B cell (primary cell): ENCODE results near the gene EHBP1. TPM values are rescaled to one million over a fixed set of nuclear protein-coding genes. Genes with fewer than 3 reads are reported as not detected.

Source experiments
- ATAC-seq: fragments of 200-7000 bp; cut with Tn5 transposase; one replicate; pipeline ENCODE4 v1.10.0; 2021; ENCODE audit warnings: low read depth, mild to moderate bottlenecking, moderate number of reproducible peaks, moderate library complexity
- CTCF ChIA-PET: fragments of 350-600 bp; sonication (Branson Sonifier 250); formaldehyde crosslinking; loops from one replicate; lab custom pipeline; 2021; ENCODE audit warnings: antibody characterized with exemption, inconsistent platforms; lab: Charles Lee
- POLR2A ChIA-PET: fragments of 350-600 bp; sonication (Branson Sonifier 250); formaldehyde crosslinking; loops from one replicate; lab custom pipeline; 2021; ENCODE audit warnings: antibody characterized with exemption; lab: Charles Lee
- DNase-seq: peaks from one replicate; pipeline ENCODE4 v3.0.0; 2013
- H2AFZ ChIP-seq: 2 replicates; pipeline ENCODE4 v1.6.1; 2012; ENCODE audit warnings: mild to moderate bottlenecking, low read depth, low read length; ENCODE audit not compliant: insufficient read depth, poor library complexity, severe bottlenecking
- H3K27ac ChIP-seq, 2 donors: 1 replicate in 1 of 2; 2 replicates in 1 of 2; pipeline ENCODE4 v1.5.1; 2012 to 2013; ENCODE audit warnings: low read length in 2 of 2, mild to moderate bottlenecking in 2 of 2, moderate library complexity in 1 of 2
- H3K27me3 ChIP-seq, 4 experiments: fragments of 200-600 bp in 1 of 4; sonication (generic) in 1 of 4; replicated peaks in 1 of 4; 1 replicate in 2 of 4; 2 replicates in 2 of 4; pipeline versions ENCODE4 v1.6.1 to v1.7.0; 2013 to 2016; ENCODE audit warnings: low read length in 3 of 4, mild to moderate bottlenecking in 2 of 4, mixed read lengths in 1 of 4, moderate library complexity in 1 of 4; ENCODE audit not compliant: insufficient read depth in 4 of 4, control insufficient read depth in 3 of 4; ENCODE audit errors: control extremely low read depth in 1 of 4
- H3K36me3 ChIP-seq, 2 experiments: replicated peaks in 1 of 2; 1 replicate in 1 of 2; 2 replicates in 1 of 2; pipeline versions ENCODE4 v1.6.1 to v1.7.1; 2013; ENCODE audit warnings: low read length in 1 of 2; ENCODE audit not compliant: insufficient read depth in 2 of 2, control insufficient read depth in 1 of 2; ENCODE audit errors: control extremely low read depth in 1 of 2, extremely low read depth in 1 of 2
- H3K4me1 ChIP-seq, 2 donors: fragments of 200-600 bp in 1 of 2; sonication (generic) in 1 of 2; 1 replicate in 1 of 2; 2 replicates in 1 of 2; pipeline versions ENCODE4 v1.5.1 to v1.6.1; 2013 to 2017; ENCODE audit warnings: low read length in 2 of 2; ENCODE audit not compliant: control insufficient read depth in 2 of 2, insufficient read depth in 2 of 2
- H3K4me2 ChIP-seq: replicated peaks from 2 replicates; pipeline ENCODE3; 2012; ENCODE audit warnings: mild to moderate bottlenecking, low read depth, low read length; ENCODE audit not compliant: poor library complexity, severe bottlenecking
- H3K4me3 ChIP-seq, 5 experiments: fragments of 200-600 bp in 1 of 5; sonication (generic) in 1 of 5; 1 replicate in 3 of 5; 2 replicates in 2 of 5; pipeline versions ENCODE4 v1.5.1 to v1.7.0; 2011 to 2016; ENCODE audit warnings: low read length in 4 of 5, mild to moderate bottlenecking in 4 of 5, low read depth in 2 of 5, control low read depth in 1 of 5, moderate library complexity in 1 of 5; ENCODE audit not compliant: insufficient read depth in 1 of 5; ENCODE audit errors: control extremely low read depth in 1 of 5, extremely low read depth in 1 of 5
- H3K79me2 ChIP-seq: fragments of 200-600 bp; sonication (generic); one replicate; pipeline ENCODE4 v1.6.0; 2016; ENCODE audit warnings: low read length; ENCODE audit not compliant: control insufficient read depth, insufficient read depth
- H3K9ac ChIP-seq: fragments of 200-600 bp; sonication (generic); 2 replicates; pipeline ENCODE4 v1.6.1; 2017; ENCODE audit warnings: mild to moderate bottlenecking, low read length, moderate library complexity
- H3K9me3 ChIP-seq, 3 donors: one replicate each; pipeline versions ENCODE4 v1.6.1 to v1.7.1; 2013; ENCODE audit warnings: low read length in 2 of 3; ENCODE audit not compliant: control insufficient read depth in 2 of 3, insufficient read depth in 1 of 3; ENCODE audit errors: control extremely low read depth in 1 of 3
- H4K20me1 ChIP-seq: 2 replicates; pipeline ENCODE4 v1.6.0; 2012; ENCODE audit warnings: mild to moderate bottlenecking, low read length; ENCODE audit not compliant: insufficient read depth, control insufficient read depth, poor library complexity, severe bottlenecking
- H3K27ac Mint-ChIP-seq: one replicate; pipeline ENCODE4 v1.8.0; 2021; ENCODE audit warnings: mixed read lengths
- H3K27me3 Mint-ChIP-seq: one replicate; pipeline ENCODE4 v1.8.0; 2021; ENCODE audit warnings: mixed read lengths
- H3K4me1 Mint-ChIP-seq: one replicate; pipeline ENCODE4 v1.8.0; 2021; ENCODE audit warnings: mixed read lengths
- H3K4me3 Mint-ChIP-seq: one replicate; pipeline ENCODE4 v1.8.0; 2021; ENCODE audit warnings: mixed read lengths
- H3K9me3 Mint-ChIP-seq: one replicate; pipeline ENCODE4 v1.8.0; 2022; ENCODE audit warnings: mixed read lengths; ENCODE audit not compliant: insufficient read depth
- CTCF ChIP-seq: fragments of 200-600 bp; IDR thresholded peaks from one replicate; pipeline ENCODE4 v1.8.0; 2022; ENCODE audit warnings: antibody characterized with exemption, mild to moderate bottlenecking
- EZH2 ChIP-seq: IDR thresholded peaks from 2 replicates; pipeline ENCODE4 v1.6.1; 2012; ENCODE audit warnings: borderline replicate concordance, low read depth, mild to moderate bottlenecking, moderate library complexity, low read length; ENCODE audit not compliant: insufficient read depth, poor library complexity, severe bottlenecking
- WGBS: methylation state at CpG from one replicate; pipeline ENCODE4 v1.1.5; 2013; ENCODE audit warnings: missing lambda C conversion rate; ENCODE audit not compliant: insufficient coverage; 5-methylcytosine and 5-hydroxymethylcytosine counted together
- intact Hi-C: fragments of 100-400 bp; cut with micrococcal nuclease; formaldehyde crosslinking; loops from one replicate; pipeline ENCODE4 v1.10.0; 2022
- polyA plus RNA-seq: library from polyadenylated mRNA; depleted of rRNA; stranded (reverse); fragments of >200 nt; gene quantifications from 2 replicates; pipeline ENCODE4 v1.2.3, GENCODE V29; 2012
- total RNA-seq, 2 donors: library from RNA; stranded (reverse); fragments of 120-200 nt in 1 of 2; gene quantifications; 1 replicate in 1 of 2; 2 replicates in 1 of 2; pipeline versions ENCODE4 v1.2.3 to v1.2.4, GENCODE V29; 2013 to 2022

EHBP1 gene
- total and polyA plus RNA-seq, 2 donors (not counting 1 experiment from before 2014, with no cell fraction given) = 8.8 to 34.7 TPM

GRCh38 chr2:62812921-62813825 is 107.7 kb downstream of the EHBP1 start:
- Histone ChIP-seq H3K9ac (no peak overlapping the region), H3K9me3 (peaks cover 0 to 4% (median 0%) of the 10 kb centered on the region in 3 donors), H3K4me2 (no peak overlapping the region), H3K27me3 (no peaks in the 10 kb centered on the region), H4K20me1 (no peaks in the 10 kb centered on the region), H3K4me1 (no peaks in the 10 kb centered on the region), H3K4me3 (no peak overlapping the region), H2AFZ (no peak overlapping the region), H3K36me3 (no peaks in the 10 kb centered on the region), H3K27ac (no peak overlapping the region), H3K79me2 (peaks cover 5% of the 10 kb centered on the region)
- H3K27ac Mint-ChIP-seq = no peak overlapping the region
- no peak for DNase-seq
- ATAC-seq = no peak
- POLR2A ChIA-PET = no interaction called here
- WGBS = 80% methylated on average over 5 of the region's 6 CpGs
- H3K9me3 Mint-ChIP-seq = no peaks in the 10 kb centered on the region
- TF ChIP-seq CTCF (no peak), EZH2 (no peak)
- H3K27me3 Mint-ChIP-seq = no peaks in the 10 kb centered on the region
- no peaks in the 10 kb centered on the region for H3K4me1 Mint-ChIP-seq
- CTCF ChIA-PET = no interaction called here
- no peak overlapping the region for H3K4me3 Mint-ChIP-seq
- intact Hi-C loops = no loop called here

- H3K27me3 Mint-ChIP-seq = no peaks in the 10 kb centered on the region
- no peak overlapping the region for H3K4me3 ChIP-seq
- CTCF ChIA-PET = no interaction called here
- no peak overlapping the region for H3K27ac ChIP-seq
- no peaks in the 10 kb centered on the region for H3K4me1 Mint-ChIP-seq
- ATAC-seq = no peak
- no peaks in the 10 kb centered on the region for H4K20me1 ChIP-seq
- no peak for DNase-seq
- POLR2A ChIA-PET = no interaction called here
- H3K4me1 ChIP-seq = no peaks in the 10 kb centered on the region
- no peaks in the 10 kb centered on the region for H3K9me3 ChIP-seq
- no peaks in the 10 kb centered on the region for H3K9me3 Mint-ChIP-seq
- TF ChIP-seq EZH2 = no peak
- TF ChIP-seq CTCF = no peak
- H3K27me3 ChIP-seq = no peaks in the 10 kb centered on the region
- no peaks in the 10 kb centered on the region for H3K36me3 ChIP-seq
- H3K79me2 ChIP-seq = no peaks in the 10 kb centered on the region
- H3K9ac ChIP-seq = no peak overlapping the region
- H3K4me3 Mint-ChIP-seq = no peak overlapping the region
- H3K4me2 ChIP-seq = no peak overlapping the region
- H2AFZ ChIP-seq = no peak overlapping the region
- intact Hi-C loops = no loop called here
- no peak overlapping the region for H3K27ac Mint-ChIP-seq
These were observed 108.6 kb downstream of the EHBP1 start for GRCh38 chr2:62814123-62814522.
